Upper lobe of left lung (tissue), 6 donors: ENCODE measurements around the gene CNOT4. TPM values are rescaled to one million over a fixed set of nuclear protein-coding genes. Genes with fewer than 3 reads are reported as not detected.

Experiments used
- ATAC-seq, 2 donors: fragments of 200-7000 bp; cut with Tn5 transposase; one replicate each; pipeline ENCODE4 v1.9.1; 2022; ENCODE audit warnings: mild to moderate bottlenecking in 2 of 2, moderate library complexity in 2 of 2; ENCODE audit not compliant: low FRiP score in 2 of 2
- DNase-seq, 2 donors: peaks; one replicate each; pipeline ENCODE4 v3.0.0-alpha.2; 2019 to 2020
- H3K27ac ChIP-seq, 4 donors: fragments of 200-600 bp; sonication (generic); one replicate each; pipeline ENCODE4 v1.5.1; 2016 to 2019
- H3K27me3 ChIP-seq, 4 donors: fragments of 200-600 bp; sonication (generic); one replicate each; pipeline ENCODE4 v1.5.1; 2017 to 2019
- H3K36me3 ChIP-seq, 4 donors: fragments of 200-600 bp; sonication (generic); one replicate each; pipeline ENCODE4 v1.5.1; 2016 to 2019
- H3K4me1 ChIP-seq, 4 donors: fragments of 200-600 bp; sonication (generic); one replicate each; pipeline ENCODE4 v1.5.1; 2018 to 2019
- H3K4me3 ChIP-seq, 4 donors: fragments of 200-600 bp; sonication (generic); one replicate each; pipeline ENCODE4 v1.5.1; 2017 to 2019; ENCODE audit warnings: mild to moderate bottlenecking in 2 of 4, moderate library complexity in 1 of 4
- H3K9me3 ChIP-seq, 4 donors: fragments of 200-600 bp; sonication (generic); one replicate each; pipeline ENCODE4 v1.5.1; 2018 to 2019
- CTCF ChIP-seq, 6 experiments: fragments of 450-650 bp in 4 of 6; fragments of 200-600 bp in 2 of 6; sonication (generic) in 2 of 6; IDR thresholded peaks; one replicate each; pipeline ENCODE4 v1.5.1; 2016 to 2019; ENCODE audit warnings: antibody characterized with exemption in 6 of 6
- EP300 ChIP-seq, 4 donors: sonication (generic); formaldehyde crosslinking; IDR thresholded peaks; one replicate each; pipeline ENCODE4 v1.5.1; 2017; ENCODE audit warnings: antibody characterized with exemption in 4 of 4, control low read depth in 2 of 4
- POLR2A ChIP-seq, 4 donors: fragments of 450-650 bp; IDR thresholded peaks; one replicate each; pipeline ENCODE4 v1.5.1; 2016 to 2017; ENCODE audit warnings: antibody characterized with exemption in 4 of 4, mild to moderate bottlenecking in 2 of 4
- POLR2AphosphoS5 ChIP-seq, 2 donors: sonication (generic); formaldehyde crosslinking; IDR thresholded peaks; one replicate each; pipeline ENCODE4 v1.5.1; 2017; ENCODE audit warnings: antibody characterized with exemption in 2 of 2
- WGBS, 2 donors: methylation state at CpG; one replicate each; pipeline ENCODE4 v1.1.5; 2017 to 2018; 5-methylcytosine and 5-hydroxymethylcytosine counted together
- total RNA-seq, 6 donors: library from RNA; depleted of rRNA in 4 of 6; stranded (reverse); fragments of >200 nt in 4 of 6; gene quantifications; one replicate each; pipeline versions ENCODE4 v1.1.0 to v1.2.1, GENCODE V29; 2016 to 2021
- donor health status: DM: no; HTN: no; CAD: no; lungs with moderate emphysema.
- donor health status: DM: no; HTN: yes; CAD: no; lungs with severe emphysema.

Gene CNOT4
- total RNA-seq, 6 donors from 2014 or later: 12.1 to 25.7 (median 19.5) TPM

- no peak overlapping the region for H3K27ac ChIP-seq
- ATAC-seq: no peak
- H3K27me3 ChIP-seq: no peaks in the 10 kb centered on the region
- no peaks in the 10 kb centered on the region for H3K9me3 ChIP-seq
- no peaks in the 10 kb centered on the region for H3K4me1 ChIP-seq
- TF ChIP-seq POLR2AphosphoS5 (IDR thresholded peaks at IDR 0.05) (no peak), EP300 (IDR thresholded peaks at IDR 0.05) (no peak), CTCF (IDR thresholded peaks at IDR 0.05) (no peak), POLR2A (IDR thresholded peaks at IDR 0.05) (no peak)
- no peaks in the 10 kb centered on the region for H3K36me3 ChIP-seq
- H3K4me3 ChIP-seq: no peak overlapping the region
- no peak for DNase-seq
Observed at GRCh38 chr7:135348493-135348892, 161.4 kb downstream of the CNOT4 start.

- TF ChIP-seq POLR2AphosphoS5 (IDR thresholded peaks at IDR 0.05) (no peak), CTCF (IDR thresholded peaks at IDR 0.05) (no peak), POLR2A (IDR thresholded peaks at IDR 0.05) (no peak), EP300 (IDR thresholded peaks at IDR 0.05) (no peak)
- Histone ChIP-seq H3K36me3 (no peaks in the 10 kb centered on the region), H3K4me3 (no peak overlapping the region), H3K4me1 (no peaks in the 10 kb centered on the region), H3K27me3 (no peaks in the 10 kb centered on the region), H3K27ac (no peak overlapping the region), H3K9me3 (no peaks in the 10 kb centered on the region)
- 76 to 88% methylated on average over 2 of the region's 2 CpGs for WGBS, 2 donors
- ATAC-seq (no peak), DNase-seq (no peak)
Observed at GRCh38 chr7:135343361-135343760, 166.5 kb downstream of the CNOT4 start.

- 59 to 66% methylated on average over 10 of the region's 10 CpGs for WGBS, 2 donors
- H3K4me3 ChIP-seq: no peak overlapping the region
- DNase-seq (no peak), ATAC-seq (no peak)
- H3K27me3 ChIP-seq: no peaks in the 10 kb centered on the region
- no peaks in the 10 kb centered on the region for H3K9me3 ChIP-seq
- H3K4me1 ChIP-seq: no peaks in the 10 kb centered on the region
- no peak overlapping the region for H3K27ac ChIP-seq
- no peak for TF ChIP-seq EP300 (IDR thresholded peaks at IDR 0.05)
- no peak for TF ChIP-seq POLR2AphosphoS5 (IDR thresholded peaks at IDR 0.05)
- no peak for TF ChIP-seq POLR2A (IDR thresholded peaks at IDR 0.05)
- TF ChIP-seq CTCF (IDR thresholded peaks at IDR 0.05): no peak
- H3K36me3 ChIP-seq: no peaks in the 10 kb centered on the region
Observed at GRCh38 chr7:135342887-135343286, 167.0 kb downstream of the CNOT4 start.

- 69 to 80% methylated on average over 1 to 5 of the region's 5 CpGs for WGBS, 2 donors
- no peak for ATAC-seq
Observed at GRCh38 chr7:135341049-135341448, 168.9 kb downstream of the CNOT4 start.

More at GRCh38 chr7:135341049-135341448, 168.9 kb downstream of the CNOT4 start:
- H3K27ac ChIP-seq: no peak overlapping the region
- H3K4me1 ChIP-seq: no peaks in the 10 kb centered on the region
- H3K27me3 ChIP-seq: no peaks in the 10 kb centered on the region
- no peaks in the 10 kb centered on the region for H3K9me3 ChIP-seq
- H3K4me3 ChIP-seq: no peak overlapping the region
- H3K36me3 ChIP-seq: no peaks in the 10 kb centered on the region
- DNase-seq: no peak
- TF ChIP-seq CTCF (IDR thresholded peaks at IDR 0.05) (no peak), POLR2AphosphoS5 (IDR thresholded peaks at IDR 0.05) (no peak), POLR2A (IDR thresholded peaks at IDR 0.05) (no peak), EP300 (IDR thresholded peaks at IDR 0.05) (no peak)
